ENCODE data around the gene ENPP6.

The ENPP6 gene

GRCh38 chr4:184147858-184148737, 69.6 kb downstream of the ENPP6 start:
- no peak for TF ChIP-seq MAX (IDR thresholded peaks at IDR 0.05)
- no peak for TF ChIP-seq NFIC (IDR thresholded peaks at IDR 0.05)
- TF ChIP-seq FOXM1 (IDR thresholded peaks at IDR 0.05; ENCODE audit: borderline replicate concordance, low read depth) = no peak
- no peak for TF ChIP-seq REST (IDR thresholded peaks at IDR 0.05; ENCODE audit: low read depth)
- TF ChIP-seq CREB1 (IDR thresholded peaks at IDR 0.05; ENCODE audit: low read depth) = no peak
- no peak for TF ChIP-seq YY1 (IDR thresholded peaks at IDR 0.05; ENCODE audit: low read depth)
- no peak for TF ChIP-seq CEBPB (IDR thresholded peaks at IDR 0.05)
- no peak for TF ChIP-seq USF1 (IDR thresholded peaks at IDR 0.05)
- no peak for TF ChIP-seq TCF12 (IDR thresholded peaks at IDR 0.05; ENCODE audit: low read depth)
- TF ChIP-seq TAF1 (IDR thresholded peaks at IDR 0.05; ENCODE audit: low read depth) = no peak

GRCh38 chr4:184146951-184147350, 70.7 kb downstream of the ENPP6 start:
- no peak for TF ChIP-seq FOXM1 (IDR thresholded peaks at IDR 0.05; ENCODE audit: borderline replicate concordance, low read depth)
- TF ChIP-seq TAF1 (IDR thresholded peaks at IDR 0.05; ENCODE audit: low read depth) = no peak
- TF ChIP-seq REST (IDR thresholded peaks at IDR 0.05; ENCODE audit: low read depth) = no peak
- TF ChIP-seq RAD21 (IDR thresholded peaks at IDR 0.05; ENCODE audit: low read depth) = no peak
- TF ChIP-seq NFIC (IDR thresholded peaks at IDR 0.05) = no peak
- no peak for TF ChIP-seq EP300 (IDR thresholded peaks at IDR 0.05; ENCODE audit: borderline replicate concordance)
- no peak for TF ChIP-seq CREB1 (IDR thresholded peaks at IDR 0.05; ENCODE audit: low read depth)

GRCh38 chr4:184145596-184145995, 72.1 kb downstream of the ENPP6 start:
- TF ChIP-seq CEBPB (IDR thresholded peaks at IDR 0.05) = no peak
- no peak for TF ChIP-seq EP300 (IDR thresholded peaks at IDR 0.05; ENCODE audit: borderline replicate concordance)
- no peak for TF ChIP-seq CREB1 (IDR thresholded peaks at IDR 0.05; ENCODE audit: low read depth)
- TF ChIP-seq REST (IDR thresholded peaks at IDR 0.05; ENCODE audit: low read depth) = no peak
- no peak for TF ChIP-seq TCF12 (IDR thresholded peaks at IDR 0.05; ENCODE audit: low read depth)
- TF ChIP-seq RAD21 (IDR thresholded peaks at IDR 0.05; ENCODE audit: low read depth) = no peak
- TF ChIP-seq MAX (IDR thresholded peaks at IDR 0.05) = no peak
- no peak for TF ChIP-seq FOXM1 (IDR thresholded peaks at IDR 0.05; ENCODE audit: borderline replicate concordance, low read depth)
- TF ChIP-seq ZBTB7A (IDR thresholded peaks at IDR 0.05; ENCODE audit: low read depth) = no peak
- TF ChIP-seq EGR1 (IDR thresholded peaks at IDR 0.05) = no peak
- no peak for TF ChIP-seq TEAD4 (IDR thresholded peaks at IDR 0.05)
- TF ChIP-seq YY1 (IDR thresholded peaks at IDR 0.05; ENCODE audit: low read depth) = no peak
- TF ChIP-seq TAF1 (IDR thresholded peaks at IDR 0.05; ENCODE audit: low read depth) = no peak
- TF ChIP-seq NFIC (IDR thresholded peaks at IDR 0.05) = no peak
- no peak for TF ChIP-seq USF1 (IDR thresholded peaks at IDR 0.05)

GRCh38 chr4:184143770-184144564, 73.7 kb downstream of the ENPP6 start:
- no peak for TF ChIP-seq EP300 (IDR thresholded peaks at IDR 0.05; ENCODE audit: borderline replicate concordance)
- TF ChIP-seq TCF12 (IDR thresholded peaks at IDR 0.05; ENCODE audit: low read depth) = no peak
- TF ChIP-seq REST (IDR thresholded peaks at IDR 0.05; ENCODE audit: low read depth) = no peak
- no peak for TF ChIP-seq ZBTB7A (IDR thresholded peaks at IDR 0.05; ENCODE audit: low read depth)
- TF ChIP-seq NFIC (IDR thresholded peaks at IDR 0.05) = no peak
- TF ChIP-seq FOXM1 (IDR thresholded peaks at IDR 0.05; ENCODE audit: borderline replicate concordance, low read depth) = no peak
- no peak for TF ChIP-seq CREB1 (IDR thresholded peaks at IDR 0.05; ENCODE audit: low read depth)
- no peak for TF ChIP-seq TAF1 (IDR thresholded peaks at IDR 0.05; ENCODE audit: low read depth)
- no peak for TF ChIP-seq RAD21 (IDR thresholded peaks at IDR 0.05; ENCODE audit: low read depth)
- TF ChIP-seq USF1 (IDR thresholded peaks at IDR 0.05) = no peak
- no peak for TF ChIP-seq TEAD4 (IDR thresholded peaks at IDR 0.05)
- no peak for TF ChIP-seq MAX (IDR thresholded peaks at IDR 0.05)
- no peak for TF ChIP-seq CEBPB (IDR thresholded peaks at IDR 0.05)
- no peak for TF ChIP-seq EGR1 (IDR thresholded peaks at IDR 0.05)
- TF ChIP-seq YY1 (IDR thresholded peaks at IDR 0.05; ENCODE audit: low read depth) = no peak
